ENCODE results near the gene RTP1. TPM values are rescaled to one million over a fixed set of nuclear protein-coding genes. Genes with fewer than 3 reads are reported as not detected.

Gene RTP1
- total RNA-seq, 1 experiment from 2014 or later = not detected

GRCh38 chr3:187242435-187242834, 45.1 kb downstream of the RTP1 start:
- no peak for DNase-seq (ENCODE audit: low spot score)
- no peak for TF ChIP-seq EZH2 (IDR thresholded peaks at IDR 0.05; ENCODE audit: borderline replicate concordance, low read depth, low read length, poor library complexity, severe bottlenecking)
- TF ChIP-seq, protein P1, sequence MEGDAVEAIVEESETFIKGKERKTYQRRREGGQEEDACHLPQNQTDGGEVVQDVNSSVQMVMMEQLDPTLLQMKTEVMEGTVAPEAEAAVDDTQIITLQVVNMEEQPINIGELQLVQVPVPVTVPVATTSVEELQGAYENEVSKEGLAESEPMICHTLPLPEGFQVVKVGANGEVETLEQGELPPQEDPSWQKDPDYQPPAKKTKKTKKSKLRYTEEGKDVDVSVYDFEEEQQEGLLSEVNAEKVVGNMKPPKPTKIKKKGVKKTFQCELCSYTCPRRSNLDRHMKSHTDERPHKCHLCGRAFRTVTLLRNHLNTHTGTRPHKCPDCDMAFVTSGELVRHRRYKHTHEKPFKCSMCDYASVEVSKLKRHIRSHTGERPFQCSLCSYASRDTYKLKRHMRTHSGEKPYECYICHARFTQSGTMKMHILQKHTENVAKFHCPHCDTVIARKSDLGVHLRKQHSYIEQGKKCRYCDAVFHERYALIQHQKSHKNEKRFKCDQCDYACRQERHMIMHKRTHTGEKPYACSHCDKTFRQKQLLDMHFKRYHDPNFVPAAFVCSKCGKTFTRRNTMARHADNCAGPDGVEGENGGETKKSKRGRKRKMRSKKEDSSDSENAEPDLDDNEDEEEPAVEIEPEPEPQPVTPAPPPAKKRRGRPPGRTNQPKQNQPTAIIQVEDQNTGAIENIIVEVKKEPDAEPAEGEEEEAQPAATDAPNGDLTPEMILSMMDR (conservative IDR thresholded peaks at IDR 0.05; ENCODE audit: low read depth, low read length) = no peak
- intact Hi-C loops (cut with micrococcal nuclease; ENCODE audit: unreplicated experiment) = no loop called here
- Histone ChIP-seq H3K4me1 (ENCODE audit: insufficient read depth, low read length, poor library complexity, severe bottlenecking) (peaks cover 3% of the 10 kb centered on the region), H3K36me3 (ENCODE audit: insufficient read depth, low read length, poor library complexity, severe bottlenecking) (no peaks in the 10 kb centered on the region), H3K9me3 (ENCODE audit: low read depth, low read length, poor library complexity, severe bottlenecking) (no peaks in the 10 kb centered on the region), H3K27ac (ENCODE audit: low read depth, low read length, poor library complexity, severe bottlenecking) (no peak overlapping the region), H3K27me3 (replicated peaks; ENCODE audit: insufficient read depth, low read depth, low read length, poor library complexity) (no peaks in the 10 kb centered on the region), H3K4me3 (ENCODE audit: low read depth, low read length, poor library complexity, severe bottlenecking) (no peak overlapping the region)
- BruUV-seq (replicated peaks) = no TSS peak
- POLR2A ChIA-PET (ENCODE audit: low non-redundant PET) = no interaction called here
- CTCF ChIA-PET = no interaction called here

GRCh38 chr3:187242900-187243299, 45.6 kb downstream of the RTP1 start:
- TF ChIP-seq EZH2 (IDR thresholded peaks at IDR 0.05; ENCODE audit: borderline replicate concordance, low read depth, low read length, poor library complexity, severe bottlenecking) = no peak
- TF ChIP-seq, protein P1 (conservative IDR thresholded peaks at IDR 0.05; ENCODE audit: low read depth, low read length) = no peak
- no TSS peak for BruUV-seq (replicated peaks)
- Histone ChIP-seq H3K27ac (ENCODE audit: low read depth, low read length, poor library complexity, severe bottlenecking) (no peak overlapping the region), H3K4me3 (ENCODE audit: low read depth, low read length, poor library complexity, severe bottlenecking) (no peak overlapping the region), H3K9me3 (ENCODE audit: low read depth, low read length, poor library complexity, severe bottlenecking) (no peaks in the 10 kb centered on the region), H3K4me1 (ENCODE audit: insufficient read depth, low read length, poor library complexity, severe bottlenecking) (peaks cover 3% of the 10 kb centered on the region), H3K36me3 (ENCODE audit: insufficient read depth, low read length, poor library complexity, severe bottlenecking) (no peaks in the 10 kb centered on the region), H3K27me3 (replicated peaks; ENCODE audit: insufficient read depth, low read depth, low read length, poor library complexity) (no peaks in the 10 kb centered on the region)
- DNase-seq (ENCODE audit: low spot score) = no peak
- intact Hi-C loops (cut with micrococcal nuclease; ENCODE audit: unreplicated experiment) = no loop called here
- ChIA-PET CTCF (no interaction called here), POLR2A (ENCODE audit: low non-redundant PET) (no interaction called here)

- no peaks in the 10 kb centered on the region for H3K36me3 ChIP-seq (ENCODE audit: insufficient read depth, low read length, poor library complexity, severe bottlenecking)
- no peak for TF ChIP-seq EZH2 (IDR thresholded peaks at IDR 0.05; ENCODE audit: borderline replicate concordance, low read depth, low read length, poor library complexity, severe bottlenecking)
- TF ChIP-seq, protein P1 (conservative IDR thresholded peaks at IDR 0.05; ENCODE audit: low read depth, low read length) = no peak
- ChIA-PET POLR2A (ENCODE audit: low non-redundant PET) (no interaction called here), CTCF (no interaction called here)
- intact Hi-C loops (cut with micrococcal nuclease; ENCODE audit: unreplicated experiment) = no loop called here
- no TSS peak for BruUV-seq (replicated peaks)
- H3K4me1 ChIP-seq (ENCODE audit: insufficient read depth, low read length, poor library complexity, severe bottlenecking) = peaks cover 3% of the 10 kb centered on the region
- no peak overlapping the region for H3K4me3 ChIP-seq (ENCODE audit: low read depth, low read length, poor library complexity, severe bottlenecking)
- no peak for DNase-seq (ENCODE audit: low spot score)
- H3K9me3 ChIP-seq (ENCODE audit: low read depth, low read length, poor library complexity, severe bottlenecking) = no peaks in the 10 kb centered on the region
- no peak overlapping the region for H3K27ac ChIP-seq (ENCODE audit: low read depth, low read length, poor library complexity, severe bottlenecking)
- H3K27me3 ChIP-seq (replicated peaks; ENCODE audit: insufficient read depth, low read depth, low read length, poor library complexity) = no peaks in the 10 kb centered on the region
Observed at GRCh38 chr3:187243933-187244524, 46.7 kb downstream of the RTP1 start.

All from A673 (cell line).